Smooth muscle cell (in vitro differentiated cells): ENCODE results near the gene GNAT2. TPM values are rescaled to one million over a fixed set of nuclear protein-coding genes. Genes with fewer than 3 reads are reported as not detected.

Source experiments
- DNase-seq: peaks from one replicate; lab custom pipeline; 2025; ENCODE audit not compliant: unreplicated experiment; lab: John Stamatoyannopoulos, UW
- H2AFZ ChIP-seq: fragments of 200-600 bp; sonication (generic); 2 replicates; pipeline ENCODE4 v1.6.0; 2016; ENCODE audit warnings: antibody characterized with exemption, low read depth, mild to moderate bottlenecking
- H3F3A ChIP-seq: fragments of 200-600 bp; sonication (generic); 2 replicates; pipeline ENCODE4 v1.6.0; 2017; ENCODE audit warnings: antibody characterized with exemption, low read depth
- H3K27ac ChIP-seq: fragments of 200-600 bp; sonication (generic); 2 replicates; pipeline ENCODE4 v1.5.1; 2016; ENCODE audit warnings: low read depth, mild to moderate bottlenecking
- H3K27me3 ChIP-seq: fragments of 200-600 bp; sonication (generic); 2 replicates; pipeline ENCODE4 v1.6.1; 2016; ENCODE audit warnings: low read depth, mild to moderate bottlenecking
- H3K36me3 ChIP-seq: fragments of 200-600 bp; sonication (generic); 2 replicates; pipeline ENCODE4 v1.5.1; 2016; ENCODE audit warnings: low read depth
- H3K4me1 ChIP-seq: fragments of 200-600 bp; sonication (generic); 2 replicates; pipeline ENCODE4 v1.5.1; 2016; ENCODE audit warnings: low read depth
- H3K4me2 ChIP-seq: fragments of 200-600 bp; sonication (generic); 2 replicates; pipeline ENCODE4 v1.6.0; 2016; ENCODE audit warnings: mild to moderate bottlenecking
- H3K4me3 ChIP-seq: fragments of 200-600 bp; sonication (generic); 2 replicates; pipeline ENCODE4 v1.5.1; 2016; ENCODE audit warnings: mild to moderate bottlenecking
- H3K79me2 ChIP-seq: fragments of 200-600 bp; sonication (generic); 2 replicates; pipeline ENCODE4 v1.6.0; 2016; ENCODE audit warnings: low read depth, mild to moderate bottlenecking
- H3K9ac ChIP-seq: fragments of 200-600 bp; sonication (generic); 2 replicates; pipeline ENCODE4 v1.6.0; 2016; ENCODE audit warnings: low read depth
- H3K9me3 ChIP-seq: fragments of 200-600 bp; sonication (generic); replicated peaks from 2 replicates; pipeline ENCODE4 v1.5.1; 2016; ENCODE audit warnings: low read depth
- H4K20me1 ChIP-seq: fragments of 200-600 bp; sonication (generic); 2 replicates; pipeline ENCODE4 v1.6.0; 2016; ENCODE audit warnings: low read depth
- CTCF ChIP-seq: fragments of 200-600 bp; sonication (generic); IDR thresholded peaks from 2 replicates; pipeline ENCODE4 v1.5.1; 2017; ENCODE audit warnings: borderline replicate concordance, mild to moderate bottlenecking, antibody characterized with exemption; ENCODE audit not compliant: insufficient read depth, poor library complexity, severe bottlenecking
- WGBS: methylation state at CpG from one replicate; pipeline ENCODE4 v1.1.7; 2016; ENCODE audit warnings: low lambda C conversion rate; 5-methylcytosine and 5-hydroxymethylcytosine counted together
- polyA plus RNA-seq: library from polyadenylated mRNA; unstranded; fragments of >200 nt; fragmentation: Nextera tagmentation; extraction: Ambion mirVana; gene quantifications from 2 replicates; pipeline ENCODE4 v1.2.1, GENCODE V29; 2016
- total RNA-seq: library from RNA; depleted of rRNA; stranded (reverse); fragments of >200 nt; gene quantifications from 2 replicates; pipeline ENCODE4 v1.2.3, GENCODE V29; 2014

GNAT2 gene
- total and polyA plus RNA-seq, 2 experiments from 2014 or later: not detected

GRCh38 chr1:109582021-109582420 is 37.4 kb downstream of the GNAT2 start:
- peaks cover 36% of the 10 kb centered on the region for H3K79me2 ChIP-seq

GRCh38 chr1:109579491-109579890 is 39.9 kb downstream of the GNAT2 start:
- DNase-seq: no peak
- Histone ChIP-seq H3K4me1 (no peaks in the 10 kb centered on the region), H2AFZ (no peak overlapping the region), H3K27ac (peak overlapping the region; percentile 10), H3F3A (no peaks in the 10 kb centered on the region), H3K4me2 (no peak overlapping the region), H3K27me3 (no peaks in the 10 kb centered on the region), H3K4me3 (no peak overlapping the region), H3K36me3 (peaks cover 23% of the 10 kb centered on the region), H4K20me1 (peaks cover 87% of the 10 kb centered on the region), H3K9me3 (no peaks in the 10 kb centered on the region), H3K79me2 (peaks cover 59% of the 10 kb centered on the region), H3K9ac (no peak overlapping the region)
- TF ChIP-seq CTCF: no peak
- WGBS: 100% methylated on average over 1 of the region's 1 CpG

More at GRCh38 chr1:109582021-109582420, 37.4 kb downstream of the GNAT2 start:
- H3K36me3 ChIP-seq: peaks cover 43% of the 10 kb centered on the region
- H3K27ac ChIP-seq: no peak overlapping the region
- no peak overlapping the region for H3K9ac ChIP-seq
- H3K4me2 ChIP-seq: no peak overlapping the region
- no peaks in the 10 kb centered on the region for H3K9me3 ChIP-seq
- H3K27me3 ChIP-seq: no peaks in the 10 kb centered on the region
- no peak for DNase-seq
- 88% methylated on average over 2 of the region's 2 CpGs for WGBS
- TF ChIP-seq CTCF: no peak
- H3K4me3 ChIP-seq: no peak overlapping the region
- H3K4me1 ChIP-seq: no peaks in the 10 kb centered on the region
- H4K20me1 ChIP-seq: peaks cover 69% of the 10 kb centered on the region
- no peaks in the 10 kb centered on the region for H3F3A ChIP-seq
- no peak overlapping the region for H2AFZ ChIP-seq

GRCh38 chr1:109578947-109579443 is 40.4 kb downstream of the GNAT2 start:
- peaks cover 60% of the 10 kb centered on the region for H3K79me2 ChIP-seq
- no peak overlapping the region for H2AFZ ChIP-seq

More at GRCh38 chr1:109578947-109579443, 40.4 kb downstream of the GNAT2 start:
- no peak overlapping the region for H3K4me2 ChIP-seq
- peak overlapping the region; percentile 10 for H3K27ac ChIP-seq
- H3K36me3 ChIP-seq: peaks cover 18% of the 10 kb centered on the region
- no peaks in the 10 kb centered on the region for H3K27me3 ChIP-seq
- no peaks in the 10 kb centered on the region for H3F3A ChIP-seq
- peaks cover 87% of the 10 kb centered on the region for H4K20me1 ChIP-seq
- DNase-seq: no peak
- H3K4me3 ChIP-seq: no peak overlapping the region
- H3K4me1 ChIP-seq: no peaks in the 10 kb centered on the region
- WGBS: 96% methylated on average over 3 of the region's 3 CpGs
- H3K9me3 ChIP-seq: no peaks in the 10 kb centered on the region
- TF ChIP-seq CTCF: no peak
- H3K9ac ChIP-seq: no peak overlapping the region
